GM18505 (cell line): ENCODE data around the gene PLEKHA5.

Experiments used
- ATAC-seq: cut with Tn5 transposase; IDR thresholded peaks from one replicate; pipeline ENCODE4 v1.9.1; 2021; ENCODE audit not compliant: unreplicated experiment
- POLR2A ChIP-seq: IDR thresholded peaks from 4 replicates; pipeline ENCODE4 v1.6.1; 2011; ENCODE audit warnings: borderline replicate concordance; ENCODE audit not compliant: insufficient read depth, insufficient read length; ENCODE audit errors: extremely low read depth

The PLEKHA5 gene

GRCh38 chr12:19140381-19141236, 11.1 kb downstream of the PLEKHA5 start:
- TF ChIP-seq POLR2A = no peak
- no peak for ATAC-seq

GRCh38 chr12:19142499-19142898, 13.0 kb downstream of the PLEKHA5 start:
- ATAC-seq = no peak
- no peak for TF ChIP-seq POLR2A

DNA sequence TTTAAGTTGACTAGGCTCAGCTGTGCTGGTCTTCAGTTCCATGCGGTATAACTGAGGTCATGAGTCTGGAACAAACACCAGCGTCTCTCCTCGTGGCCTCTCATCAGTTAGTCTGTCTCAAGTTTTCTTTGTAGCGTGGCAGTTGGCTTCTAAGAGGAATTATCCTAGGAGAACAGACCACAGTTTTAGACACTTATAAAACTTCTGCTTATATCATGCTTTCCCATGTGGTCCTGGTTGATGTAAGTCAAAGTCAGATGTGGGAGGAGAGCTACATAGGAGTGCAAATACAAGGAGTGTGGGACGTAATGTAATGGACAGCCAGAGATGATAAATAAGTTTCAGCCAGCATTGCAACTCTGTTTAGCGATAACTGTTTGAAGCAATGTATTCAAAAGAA, 14.8 kb downstream of the PLEKHA5 start:
- no peak for TF ChIP-seq POLR2A
- ATAC-seq = no peak

DNA sequence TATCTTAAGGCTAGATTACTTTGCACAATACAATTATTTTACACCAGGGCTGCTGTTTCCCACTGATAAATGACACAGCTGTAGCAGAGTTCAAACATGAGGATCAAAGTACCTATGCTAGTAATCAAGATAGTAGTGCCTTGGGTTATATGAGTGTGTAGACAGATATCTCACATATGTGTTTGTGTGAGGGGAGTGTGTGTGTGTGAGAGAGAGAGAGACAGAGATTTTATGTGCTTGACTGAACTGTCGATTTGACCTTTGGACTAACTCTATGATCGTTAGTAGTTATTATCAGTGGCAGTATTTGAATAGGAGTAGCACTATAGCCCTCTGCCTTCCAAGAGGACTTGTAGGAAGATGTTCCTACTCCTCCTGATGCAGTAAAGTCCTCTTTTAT, 15.5 kb downstream of the PLEKHA5 start:
- no peak for ATAC-seq
- TF ChIP-seq POLR2A = no peak

GRCh38 chr12:19148860-19149259, 19.3 kb downstream of the PLEKHA5 start:
- no peak for ATAC-seq
- TF ChIP-seq POLR2A = no peak

GRCh38 chr12:19150273-19150900, 20.9 kb downstream of the PLEKHA5 start:
- TF ChIP-seq POLR2A = no peak
- no peak for ATAC-seq

DNA sequence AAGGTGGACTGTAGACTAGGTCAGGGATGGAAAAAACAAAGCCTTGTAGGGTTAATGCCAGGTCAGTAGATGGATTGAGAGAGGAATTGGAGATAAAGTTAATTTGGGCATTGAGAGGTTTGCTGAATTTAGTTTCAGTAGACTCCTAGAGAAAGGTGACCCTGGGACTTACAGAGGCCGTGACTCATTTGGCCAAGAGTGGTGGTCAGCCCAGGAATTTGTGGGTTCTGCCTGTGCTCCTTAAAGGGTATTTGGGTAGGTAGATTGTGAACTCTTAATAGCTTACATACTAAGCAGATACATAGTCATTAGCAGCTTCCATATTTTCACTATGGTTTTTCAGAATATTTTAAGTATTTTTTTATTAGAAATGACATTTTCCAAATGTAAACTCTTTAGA, 21.8 kb downstream of the PLEKHA5 start:
- TF ChIP-seq POLR2A = no peak
- ATAC-seq = no peak

GRCh38 chr12:19153396-19153795, 23.9 kb downstream of the PLEKHA5 start:
- no peak for TF ChIP-seq POLR2A
- ATAC-seq = no peak

DNA sequence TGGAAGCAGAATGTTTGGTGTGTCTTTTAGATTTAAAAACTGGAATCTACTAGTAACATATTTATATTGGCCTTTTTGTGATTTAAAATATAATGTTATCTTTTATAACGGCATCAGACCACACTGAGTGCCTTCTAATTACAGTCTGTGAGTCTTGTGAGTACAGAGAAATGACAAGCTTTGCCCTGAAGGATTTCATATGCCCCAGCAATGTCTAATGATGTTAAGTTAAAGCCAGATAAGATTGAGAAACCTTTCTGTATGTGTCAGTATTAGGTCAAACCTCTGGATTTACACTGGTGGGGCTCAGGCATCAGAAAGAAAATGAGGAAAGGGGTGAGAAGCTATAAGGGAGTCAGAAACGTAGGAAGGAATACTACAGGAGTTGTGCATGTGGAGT, 25.2 kb downstream of the PLEKHA5 start:
- ATAC-seq = no peak
- no peak for TF ChIP-seq POLR2A

DNA sequence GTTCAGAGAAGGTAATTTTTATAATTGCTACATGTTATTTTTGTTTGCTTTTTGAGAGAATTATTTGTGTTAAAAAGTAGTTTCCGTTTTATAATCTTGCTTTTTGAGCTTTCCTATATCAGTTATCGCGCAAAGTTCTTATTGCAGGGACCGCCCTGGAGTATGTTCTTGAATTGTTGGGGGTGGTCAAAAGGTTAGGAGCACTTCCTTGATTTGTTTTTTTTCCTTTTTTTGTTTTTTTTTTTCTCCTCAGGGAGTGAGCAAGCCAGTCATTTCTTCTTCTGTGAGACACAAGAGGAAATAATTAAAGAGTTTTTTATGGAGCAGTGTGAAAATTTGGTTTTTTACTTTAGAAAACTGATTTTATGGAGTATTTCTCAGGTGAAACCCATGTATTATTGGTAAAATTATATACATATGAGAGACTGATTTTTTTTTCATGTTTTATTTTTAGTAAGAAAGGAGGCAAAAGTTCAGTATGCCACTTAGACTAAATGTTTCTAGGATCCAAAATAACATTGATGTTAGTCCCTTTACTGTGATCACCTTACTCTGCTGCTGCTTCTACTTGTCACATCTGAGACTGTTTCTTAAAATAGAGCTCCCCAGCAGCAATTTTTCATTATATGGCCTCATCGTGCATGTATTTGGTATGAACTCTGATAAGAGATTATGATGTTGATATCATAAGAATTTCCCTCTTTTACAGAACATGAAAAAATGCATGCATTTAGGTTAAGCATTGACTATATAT, 26.6 kb downstream of the PLEKHA5 start:
- no peak for TF ChIP-seq POLR2A

DNA sequence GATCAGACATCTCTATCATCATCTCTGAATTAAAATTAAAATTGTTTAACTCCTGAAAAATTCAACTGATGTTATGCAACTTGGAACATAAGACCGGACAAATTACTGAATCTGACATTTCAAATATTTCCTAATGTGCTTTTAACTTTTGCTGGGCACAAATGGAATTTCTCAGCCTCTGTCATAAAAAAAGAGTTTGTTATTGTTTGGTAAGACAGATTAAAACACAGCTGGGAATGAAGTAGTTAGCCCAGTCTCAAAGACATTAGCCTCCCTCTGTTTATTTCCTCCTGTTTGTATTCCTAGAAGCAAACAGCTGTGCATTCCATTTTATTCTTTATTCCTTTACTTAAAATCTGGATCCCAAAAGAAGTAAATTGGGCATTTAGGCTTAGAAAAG, 29.4 kb downstream of the PLEKHA5 start:
- ATAC-seq = no peak
- TF ChIP-seq POLR2A = no peak

More for the DNA sequence above, 26.6 kb downstream of the PLEKHA5 start:
- ATAC-seq = no peak

DNA sequence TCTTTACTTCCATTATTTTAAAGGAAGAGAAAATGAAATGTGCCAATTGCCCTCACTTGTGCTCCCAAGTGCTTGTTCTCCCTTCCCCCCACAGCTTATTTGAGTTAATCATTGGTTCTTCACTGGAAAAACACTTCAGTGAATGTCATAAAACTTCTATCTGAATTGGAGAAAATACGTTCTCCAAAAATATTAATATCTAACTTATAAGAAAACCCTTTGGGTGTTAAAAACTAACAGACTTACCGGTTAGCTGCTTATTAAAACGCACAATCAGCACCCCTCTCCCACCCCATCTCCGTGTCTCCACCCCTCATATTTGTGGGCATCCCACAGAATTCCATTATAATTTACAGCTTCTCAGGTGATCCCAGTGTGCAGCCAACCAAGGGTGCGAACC, 31.7 kb downstream of the PLEKHA5 start:
- no peak for ATAC-seq
- TF ChIP-seq POLR2A = no peak

GRCh38 chr12:19165451-19165850, 35.9 kb downstream of the PLEKHA5 start:
- TF ChIP-seq POLR2A = no peak
- ATAC-seq = no peak
